HTERT RPE-1 (cell line): ENCODE results near the gene LCE1E.

ENCODE experiments used
- in situ Hi-C: fragments of 300-500 bp; cut with MboI; formaldehyde crosslinking; loops from 4 replicates; pipeline ENCODE4 v1.14.3; 2020; ENCODE audit warnings: low sequenced_read_pairs

The LCE1E gene

GRCh38 chr1:152786077-152786476, at the start of gene LCE1E:
TSS of gene LCE1E (plus strand) at chr1:152786257. CDS start at chr1:152787300, 1,043 bp downstream.
- in situ Hi-C loops, result no loop called here

- in situ Hi-C loops, result no loop called here
Observed at GRCh38 chr1:152737997-152738396, 48.1 kb upstream of the LCE1E start.

GRCh38 chr1:152739841-152740240, 46.2 kb upstream of the LCE1E start:
- in situ Hi-C loops, result no loop called here

- in situ Hi-C loops, result no loop called here
Observed at GRCh38 chr1:152741656-152742055, 44.4 kb upstream of the LCE1E start.

GRCh38 chr1:152743371-152744145, 42.5 kb upstream of the LCE1E start:
- in situ Hi-C loops, result no loop called here

GRCh38 chr1:152745289-152745704, 40.8 kb upstream of the LCE1E start:
- in situ Hi-C loops, result no loop called here

- in situ Hi-C loops, result no loop called here
Observed at GRCh38 chr1:152745765-152746444, 40.2 kb upstream of the LCE1E start.

GRCh38 chr1:152747831-152748230, 38.2 kb upstream of the LCE1E start:
- in situ Hi-C loops, result no loop called here

GRCh38 chr1:152752225-152752624, 33.8 kb upstream of the LCE1E start:
- in situ Hi-C loops, result no loop called here

GRCh38 chr1:152753586-152753985, 32.5 kb upstream of the LCE1E start:
- in situ Hi-C loops, result no loop called here

GRCh38 chr1:152756872-152757271, 29.2 kb upstream of the LCE1E start:
- in situ Hi-C loops, result no loop called here

- in situ Hi-C loops, result no loop called here
Observed at GRCh38 chr1:152757747-152758146, 28.3 kb upstream of the LCE1E start, which contains the start of gene KPRP. TSS of gene KPRP (plus strand) at chr1:152758025. CDS start at chr1:152759589, 1,564 bp downstream.

- in situ Hi-C loops, result no loop called here
Observed at GRCh38 chr1:152758636-152759035, 27.4 kb upstream of the LCE1E start.

GRCh38 chr1:152759453-152760173, 26.4 kb upstream of the LCE1E start:
- in situ Hi-C loops, result no loop called here

- in situ Hi-C loops, result no loop called here
Observed at GRCh38 chr1:152760551-152761190, 25.4 kb upstream of the LCE1E start.

GRCh38 chr1:152761609-152762213, 24.3 kb upstream of the LCE1E start:
- in situ Hi-C loops, result no loop called here

- in situ Hi-C loops, result no loop called here
Observed at GRCh38 chr1:152768847-152769533, 17.1 kb upstream of the LCE1E start.

- in situ Hi-C loops, result no loop called here
Observed at GRCh38 chr1:152770411-152770810, 15.6 kb upstream of the LCE1E start.

GRCh38 chr1:152774875-152775274, 11.2 kb upstream of the LCE1E start, which contains the start of gene LCE1F:
TSS of gene LCE1F (plus strand) at chr1:152775140. CDS start at chr1:152776372, 1,232 bp downstream.
- in situ Hi-C loops, result no loop called here

- in situ Hi-C loops, result no loop called here
Observed at GRCh38 chr1:152776361-152776760, 9.7 kb upstream of the LCE1E start.
